NCI-H2196 (cell line): ENCODE data around the gene RWDD3.

Experiments
- DNase-seq: peaks from one replicate; lab custom pipeline; 2025; ENCODE audit not compliant: unreplicated experiment; lab: John Stamatoyannopoulos, UW

RWDD3 gene

DNA sequence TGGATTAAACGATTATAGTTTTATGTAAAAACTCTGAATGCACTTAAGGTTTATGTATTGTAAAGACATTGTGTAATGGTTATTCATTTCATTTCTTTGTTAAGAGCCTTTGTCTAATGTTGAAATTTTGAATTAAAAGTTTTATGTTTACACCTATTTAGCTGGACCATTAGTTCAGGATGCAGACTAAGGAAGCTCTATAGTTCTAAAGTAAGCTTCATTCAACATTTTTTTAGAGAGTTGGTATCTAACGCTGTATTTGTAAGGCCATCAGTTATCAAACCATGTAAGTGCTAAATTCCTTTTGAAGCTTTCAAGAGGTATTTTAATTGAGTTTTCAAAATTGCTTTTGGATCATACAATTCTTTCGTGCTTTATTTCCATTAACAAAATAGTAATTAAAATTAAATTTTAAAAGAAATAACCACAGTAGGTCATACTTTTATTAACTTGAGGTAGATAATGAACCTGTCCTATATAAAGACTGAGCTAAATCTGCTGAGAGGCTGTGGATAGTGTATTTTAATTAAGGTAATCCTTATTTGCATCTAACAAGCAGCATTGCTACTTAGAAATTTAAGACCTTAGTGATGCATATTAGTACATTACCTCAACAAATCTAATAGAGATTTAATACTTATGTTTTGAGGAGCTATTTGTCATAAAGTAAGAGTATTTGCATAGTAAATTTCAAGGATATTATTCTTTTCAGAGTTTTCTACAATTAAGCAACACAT, 47.9 kb downstream of the RWDD3 start:
- DNase-seq = no peak

DNA sequence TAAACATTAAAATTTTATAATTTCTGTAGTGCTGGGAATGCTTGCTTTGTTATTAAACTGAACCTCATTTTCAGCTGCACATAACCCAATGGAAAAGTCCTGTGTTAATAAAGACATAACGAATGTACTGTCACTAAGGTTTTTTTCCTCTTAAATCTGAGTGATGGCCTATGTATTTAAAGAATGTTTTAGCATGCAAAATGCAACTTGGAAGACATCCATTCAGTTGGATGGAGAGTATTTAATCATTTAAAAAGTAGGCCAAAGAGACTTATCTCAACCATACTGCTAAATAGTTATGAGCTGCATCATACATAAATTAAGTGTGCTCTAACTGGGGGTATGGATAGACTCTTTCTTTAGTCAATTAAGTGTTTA, 48.5 kb downstream of the RWDD3 start:
- no peak for DNase-seq

DNA sequence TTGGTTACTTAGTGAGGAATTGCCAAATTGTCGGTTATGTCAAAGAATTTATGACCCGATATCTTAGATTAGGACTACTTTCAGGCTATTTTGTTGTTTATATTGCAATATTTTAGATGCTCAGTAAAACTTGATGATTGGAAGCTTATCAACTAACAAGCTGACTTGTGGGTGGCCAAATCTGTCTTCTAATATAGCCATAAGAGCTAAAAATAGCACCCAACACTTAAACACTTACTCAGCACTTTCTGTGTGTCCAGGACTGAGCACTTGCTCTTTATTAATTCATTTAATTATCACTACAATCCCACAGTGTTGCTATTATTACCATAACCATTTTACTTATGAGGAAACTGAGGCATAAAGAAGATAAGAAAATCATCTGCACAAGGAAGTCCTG, 50.4 kb downstream of the RWDD3 start:
- DNase-seq = no peak

DNA sequence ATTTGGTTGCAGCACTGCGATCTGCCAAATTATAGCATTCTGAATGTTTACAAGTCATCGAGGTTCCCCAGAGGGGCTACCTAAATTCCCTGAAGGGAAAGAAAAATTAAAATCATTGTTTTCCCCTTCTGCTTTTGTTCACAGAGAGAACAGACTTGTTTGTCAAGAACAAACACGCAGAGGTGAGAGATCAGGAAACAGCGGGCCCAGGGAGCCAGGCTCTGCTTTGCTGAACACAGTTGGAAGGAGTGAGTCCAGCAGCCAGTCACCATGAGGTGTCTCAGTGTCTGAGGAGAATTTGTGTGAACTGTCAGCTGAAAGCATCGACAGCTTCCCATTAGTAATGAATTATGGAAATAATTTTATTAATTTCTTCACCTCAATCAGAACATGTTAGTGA, 52.5 kb downstream of the RWDD3 start:
- DNase-seq = no peak

DNA sequence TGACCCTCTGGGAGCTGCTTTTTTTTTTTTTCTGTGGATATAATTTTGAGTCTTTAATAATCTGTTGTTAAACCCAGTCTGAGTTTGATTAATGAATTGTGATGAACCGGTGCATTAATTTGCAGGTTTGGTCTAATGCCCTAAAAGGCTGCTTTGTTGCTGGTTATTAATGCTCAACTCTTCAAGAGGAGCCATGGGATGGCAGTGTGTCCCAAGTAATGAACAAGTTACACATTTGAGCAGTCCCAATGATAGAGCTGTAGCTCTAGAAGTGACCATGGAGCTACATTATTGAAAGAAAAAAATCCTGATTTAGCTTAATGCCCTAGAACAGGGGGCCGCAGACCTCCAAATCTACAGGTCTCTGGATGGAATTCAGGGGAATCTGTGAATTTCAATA, 53.1 kb downstream of the RWDD3 start:
- no peak for DNase-seq

DNA sequence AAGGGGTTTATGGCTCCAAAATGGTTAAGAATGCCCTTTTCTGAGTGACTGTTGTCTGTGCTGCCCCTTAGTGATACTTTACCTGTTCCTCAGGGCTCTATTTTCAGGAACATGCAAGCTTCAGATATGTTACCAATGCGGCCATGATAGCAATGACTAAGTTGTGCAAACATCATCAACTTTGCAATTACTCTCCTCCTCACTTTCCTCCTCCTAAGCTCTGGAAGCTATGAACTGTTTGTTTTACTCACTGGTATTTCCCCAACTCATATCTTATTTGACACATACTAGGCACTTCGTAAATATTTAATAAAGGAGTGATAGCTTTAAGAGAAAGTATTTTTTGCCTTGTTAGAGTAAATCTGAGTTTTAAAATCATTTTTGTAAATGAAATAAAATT, 53.8 kb downstream of the RWDD3 start:
- DNase-seq = no peak
